K562 (cell line): ENCODE results near the gene CENPT. TPM values are rescaled to one million over a fixed set of nuclear protein-coding genes. Genes with fewer than 3 reads are reported as not detected.

Source experiments
- EP400 ChIP-seq: fragments of 450-650 bp; IDR thresholded peaks from 2 replicates; pipeline ENCODE4 v1.6.1; 2017; ENCODE audit warnings: antibody characterized with exemption, mild to moderate bottlenecking, moderate library complexity
- HOMEZ ChIP-seq: fragments of 250-450 bp; sonication (Bioruptor Pico); IDR thresholded peaks from 2 replicates; pipeline ENCODE4 v1.4.0; 2020; ENCODE audit warnings: mild to moderate bottlenecking, moderate library complexity
- MAFF ChIP-seq: IDR thresholded peaks from 2 replicates; pipeline ENCODE4 v1.6.1; 2012; ENCODE audit warnings: low read length, improper control_type of control experiment
- MYBL2 ChIP-seq, 2 experiments: fragments of 450-650 bp in 1 of 2; sonication (generic) in 1 of 2; formaldehyde crosslinking in 1 of 2; IDR thresholded peaks; 2 replicates each; pipeline versions ENCODE4 v1.6.1 to v1.8.1; 2017 to 2022; ENCODE audit warnings: borderline replicate concordance in 1 of 2, inconsistent platforms in 1 of 2, low read depth in 1 of 2, mild to moderate bottlenecking in 1 of 2, missing genetic modification reagents in 1 of 2, moderate library complexity in 1 of 2
- NBN ChIP-seq: fragments of 450-650 bp; IDR thresholded peaks from 2 replicates; pipeline ENCODE4 v1.6.1; 2016; ENCODE audit warnings: low read depth, mild to moderate bottlenecking
- PHF20 ChIP-seq: fragments of 450-650 bp; IDR thresholded peaks from 2 replicates; pipeline ENCODE4 v1.6.1; 2018; ENCODE audit not compliant: partially characterized antibody
- SMAD4 ChIP-seq: fragments of 250-450 bp; sonication (Bioruptor Pico); conservative IDR thresholded peaks from 2 replicates; pipeline ENCODE4 v1.8.0; 2021; ENCODE audit warnings: inconsistent platforms, mild to moderate bottlenecking, moderate library complexity
- SMARCB1 ChIP-seq: IDR thresholded peaks from 2 replicates; pipeline ENCODE4 v1.6.1; 2011; ENCODE audit warnings: improper control_type of control experiment, low read depth; ENCODE audit not compliant: insufficient read length
- STAT6 ChIP-seq: sonication (generic); formaldehyde crosslinking; IDR thresholded peaks from 2 replicates; pipeline ENCODE4 v1.8.1; 2023; ENCODE audit warnings: mild to moderate bottlenecking, missing genetic modification reagents
- TEAD2 ChIP-seq: fragments of 450-650 bp; IDR thresholded peaks from 2 replicates; pipeline ENCODE4 v1.6.1; 2016; ENCODE audit warnings: missing genetic modification characterization, control low read depth, missing compliant biosample characterization
- U2AF1 ChIP-seq: fragments of 200-400 bp; formaldehyde crosslinking; optimal IDR thresholded peaks from 2 replicates; pipeline ENCODE3; 2017; ENCODE audit warnings: mild to moderate bottlenecking, low read depth, low read length, moderate library complexity
- ZBED1 ChIP-seq: IDR thresholded peaks from 2 replicates; pipeline ENCODE4 v1.6.1; 2014
- ZBTB2 ChIP-seq: fragments of 450-650 bp; IDR thresholded peaks from 2 replicates; pipeline ENCODE4 v1.6.1; 2016; ENCODE audit warnings: antibody characterized with exemption
- ZC3H8 ChIP-seq: fragments of 450-650 bp; IDR thresholded peaks from 2 replicates; pipeline ENCODE4 v1.6.1; 2017
- ZNF134 ChIP-seq: fragments of 250-450 bp; sonication (Bioruptor Pico); conservative IDR thresholded peaks from 2 replicates; pipeline ENCODE4 v1.4.0; 2020
- ZNF175 ChIP-seq: fragments of 200-800 bp; sonication (Bioruptor generic); IDR thresholded peaks from 2 replicates; pipeline ENCODE4 v1.6.1; 2016; ENCODE audit warnings: low read depth, mild to moderate bottlenecking, missing genetic modification characterization, missing compliant biosample characterization
- ZNF764 ChIP-seq: fragments of 250-450 bp; sonication (Bioruptor Pico); IDR thresholded peaks from 2 replicates; pipeline ENCODE4 v1.4.0; 2020; ENCODE audit warnings: low read depth, mild to moderate bottlenecking, moderate library complexity
- ZNF766 ChIP-seq: fragments of 200-800 bp; sonication (Bioruptor generic); conservative IDR thresholded peaks from 2 replicates; pipeline ENCODE4 v1.6.1; 2016; ENCODE audit warnings: missing genetic modification characterization, missing compliant biosample characterization
- polyA plus RNA-seq, 8 experiments: library from polyadenylated mRNA; depleted of rRNA in 4 of 8; stranded (reverse) in 5 of 8; unstranded in 3 of 8; fragments of >200 nt; fragmentation: Nextera tagmentation in 2 of 8; fragmentation: Illumina TruSeq in 1 of 8; extraction: Ambion mirVana in 2 of 8; extraction: Trizol in 1 of 8; gene quantifications; 2 replicates each; pipeline versions ENCODE4 v1.2.1 to v1.2.3, GENCODE V29; 2011 to 2014; ENCODE audit warnings: inconsistent platforms in 1 of 8, missing spikeins in 1 of 8
- total RNA-seq, 7 experiments: library from RNA; depleted of rRNA in 6 of 7; stranded (reverse); fragments of >200 nt in 6 of 7; fragmentation: Illumina TruSeq in 2 of 7; extraction: Trizol in 2 of 7; gene quantifications; 2 replicates each; pipeline versions ENCODE4 v1.2.1 to v1.2.3, GENCODE V29; 2011 to 2021; ENCODE audit warnings: low replicate concordance in 1 of 7

The CENPT gene
- total and polyA plus RNA-seq, 9 of the 15 experiments (the other 6 are each of a cell fraction or from before 2014, with no cell fraction given) = 3.6 to 94.2 (median 44.1) TPM

- TF ChIP-seq TEAD2 (tag) (no peak), SMAD4 (CRISPR knock-in tag) (peak; percentile 41; the same call in 1 of the 2 replicates), PHF20 (no peak), ZNF134 (0 out of 2 replicates have a peak, but pooled peaks have one; percentile 26), NBN (no peak), ZBED1 (no peak), MYBL2 (IDR thresholded peaks at IDR 0.05; ENCODE audit: low read depth) (no peak), MYBL2 (CRISPR knock-in tag; IDR thresholded peaks at IDR 0.05; ENCODE audit: borderline replicate concordance) (no peak), ZNF766 (CRISPR knock-in tag) (no peak), ZC3H8 (no peak), EP400 (peak; percentile 68), MAFF (no peak), ZNF764 (no peak), U2AF1 (no peak), ZNF175 (no peak), HOMEZ (CRISPR knock-in tag) (no peak), SMARCB1 (no peak), STAT6 (CRISPR knock-in tag) (0 out of 2 replicates have a peak, but pooled peaks have one; percentile 23), ZBTB2 (no peak)
These were observed 6.2 kb downstream of the CENPT start (continued) for GRCh38 chr16:67841198-67841815.
